HCT116 (cell line): ENCODE measurements around the gene PKHD1.

Source experiments
- EZH2 ChIP-seq: fragments of 200-600 bp; sonication (generic); IDR thresholded peaks from 2 replicates; pipeline ENCODE4 v1.6.1; 2017; ENCODE audit warnings: antibody characterized with exemption, mixed run types
- EZH2phosphoT487 ChIP-seq: fragments of 200-600 bp; IDR thresholded peaks from 2 replicates; pipeline ENCODE4 v1.6.1; 2018; ENCODE audit warnings: antibody characterized with exemption, borderline replicate concordance
- FOSL1 ChIP-seq: IDR thresholded peaks from 2 replicates; pipeline ENCODE4 v1.6.1; 2012; ENCODE audit warnings: low read depth
- POLR2A ChIP-seq: IDR thresholded peaks from 2 replicates; pipeline ENCODE4 v1.7.0; 2011; ENCODE audit warnings: borderline replicate concordance; ENCODE audit not compliant: insufficient read depth, insufficient read length; ENCODE audit errors: extremely low read depth
- POLR2AphosphoS5 ChIP-seq: IDR thresholded peaks from 2 replicates; pipeline ENCODE4 v1.6.1; 2011; ENCODE audit warnings: mild to moderate bottlenecking, low read depth, low read length, moderate library complexity
- SIN3A ChIP-seq: IDR thresholded peaks from 2 replicates; pipeline ENCODE4 v1.6.1; 2012; ENCODE audit warnings: low read depth
- TCF7L2 ChIP-seq: IDR thresholded peaks from 2 replicates; pipeline ENCODE4 v1.7.0; 2011; ENCODE audit warnings: borderline replicate concordance, inconsistent platforms; ENCODE audit not compliant: insufficient read depth, insufficient read length; ENCODE audit errors: extremely low read depth
- TF ChIP-seq, protein P1 (sequence below), 3 experiments: fragments of 200-600 bp in 1 of 3; sonication (generic) in 1 of 3; IDR thresholded peaks in 2 of 3; conservative IDR thresholded peaks in 1 of 3; 2 replicates each; pipeline ENCODE4 v1.5.1; 2012 to 2017; ENCODE audit warnings: low read depth in 2 of 3, low read length in 2 of 3, antibody characterized with exemption in 1 of 3, borderline replicate concordance in 1 of 3, control low read depth in 1 of 3, mild to moderate bottlenecking in 1 of 3, mixed read lengths in 1 of 3, mixed run types in 1 of 3, moderate library complexity in 1 of 3; ENCODE audit not compliant: insufficient read depth in 1 of 3
- TF ChIP-seq, protein P2 (sequence below): IDR thresholded peaks from 2 replicates; pipeline ENCODE4 v1.6.1; 2011; ENCODE audit warnings: mild to moderate bottlenecking, low read length, moderate library complexity; ENCODE audit not compliant: insufficient replicate concordance; ENCODE audit errors: extremely low read depth
- TF ChIP-seq, protein P3 (sequence below): IDR thresholded peaks from 2 replicates; pipeline ENCODE4 v1.6.1; 2012

DNA sequence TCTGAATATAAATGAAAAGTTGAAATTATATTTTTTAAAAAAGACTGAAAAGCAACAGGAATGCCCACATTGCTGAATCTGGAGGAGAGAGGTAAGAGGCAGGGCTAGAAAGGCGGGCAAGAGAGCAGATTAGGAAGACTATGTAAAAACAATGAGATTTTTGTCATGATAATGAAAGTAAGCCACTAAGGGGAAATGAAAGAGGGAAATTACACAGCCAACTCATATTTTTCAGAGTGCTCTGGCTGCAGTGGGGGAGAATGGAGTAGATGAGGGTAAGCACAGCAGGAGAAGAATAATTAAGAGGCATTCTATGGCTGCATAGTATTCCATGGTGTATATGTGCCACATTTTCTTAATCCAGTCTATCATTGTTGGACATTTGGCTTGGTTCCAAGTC lies 281.9 kb downstream of the PKHD1 start:
- TF ChIP-seq POLR2A (no peak), SIN3A (no peak), EZH2 (no peak), TCF7L2 (no peak), EZH2phosphoT487 (no peak), FOSL1 (no peak), POLR2AphosphoS5 (no peak)
- TF ChIP-seq, protein P1, sequence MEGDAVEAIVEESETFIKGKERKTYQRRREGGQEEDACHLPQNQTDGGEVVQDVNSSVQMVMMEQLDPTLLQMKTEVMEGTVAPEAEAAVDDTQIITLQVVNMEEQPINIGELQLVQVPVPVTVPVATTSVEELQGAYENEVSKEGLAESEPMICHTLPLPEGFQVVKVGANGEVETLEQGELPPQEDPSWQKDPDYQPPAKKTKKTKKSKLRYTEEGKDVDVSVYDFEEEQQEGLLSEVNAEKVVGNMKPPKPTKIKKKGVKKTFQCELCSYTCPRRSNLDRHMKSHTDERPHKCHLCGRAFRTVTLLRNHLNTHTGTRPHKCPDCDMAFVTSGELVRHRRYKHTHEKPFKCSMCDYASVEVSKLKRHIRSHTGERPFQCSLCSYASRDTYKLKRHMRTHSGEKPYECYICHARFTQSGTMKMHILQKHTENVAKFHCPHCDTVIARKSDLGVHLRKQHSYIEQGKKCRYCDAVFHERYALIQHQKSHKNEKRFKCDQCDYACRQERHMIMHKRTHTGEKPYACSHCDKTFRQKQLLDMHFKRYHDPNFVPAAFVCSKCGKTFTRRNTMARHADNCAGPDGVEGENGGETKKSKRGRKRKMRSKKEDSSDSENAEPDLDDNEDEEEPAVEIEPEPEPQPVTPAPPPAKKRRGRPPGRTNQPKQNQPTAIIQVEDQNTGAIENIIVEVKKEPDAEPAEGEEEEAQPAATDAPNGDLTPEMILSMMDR (IDR thresholded peaks at IDR 0.05 in 2 of 3, conservative IDR thresholded peaks at IDR 0.05 in 1 of 3; ENCODE audit: borderline replicate concordance in 1 of 3, insufficient read depth in 1 of 3, low read depth in 2 of 3, low read length in 2 of 3) = no peak
- TF ChIP-seq, protein P2, sequence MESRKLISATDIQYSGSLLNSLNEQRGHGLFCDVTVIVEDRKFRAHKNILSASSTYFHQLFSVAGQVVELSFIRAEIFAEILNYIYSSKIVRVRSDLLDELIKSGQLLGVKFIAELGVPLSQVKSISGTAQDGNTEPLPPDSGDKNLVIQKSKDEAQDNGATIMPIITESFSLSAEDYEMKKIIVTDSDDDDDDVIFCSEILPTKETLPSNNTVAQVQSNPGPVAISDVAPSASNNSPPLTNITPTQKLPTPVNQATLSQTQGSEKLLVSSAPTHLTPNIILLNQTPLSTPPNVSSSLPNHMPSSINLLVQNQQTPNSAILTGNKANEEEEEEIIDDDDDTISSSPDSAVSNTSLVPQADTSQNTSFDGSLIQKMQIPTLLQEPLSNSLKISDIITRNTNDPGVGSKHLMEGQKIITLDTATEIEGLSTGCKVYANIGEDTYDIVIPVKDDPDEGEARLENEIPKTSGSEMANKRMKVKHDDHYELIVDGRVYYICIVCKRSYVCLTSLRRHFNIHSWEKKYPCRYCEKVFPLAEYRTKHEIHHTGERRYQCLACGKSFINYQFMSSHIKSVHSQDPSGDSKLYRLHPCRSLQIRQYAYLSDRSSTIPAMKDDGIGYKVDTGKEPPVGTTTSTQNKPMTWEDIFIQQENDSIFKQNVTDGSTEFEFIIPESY = no peak
- TF ChIP-seq, protein P3, sequence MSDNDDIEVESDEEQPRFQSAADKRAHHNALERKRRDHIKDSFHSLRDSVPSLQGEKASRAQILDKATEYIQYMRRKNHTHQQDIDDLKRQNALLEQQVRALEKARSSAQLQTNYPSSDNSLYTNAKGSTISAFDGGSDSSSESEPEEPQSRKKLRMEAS = no peak
